Measurements from ENCODE around the gene MSX2.

Gene MSX2

GRCh38 chr5:174773371-174773770 is 49.0 kb downstream of the MSX2 start:
- ATAC-seq, result no peak
- no peak for TF ChIP-seq ZFP30 (CRISPR knock-in tag; IDR thresholded peaks at IDR 0.05)
- no peak for TF ChIP-seq OSR1 (CRISPR knock-in tag; IDR thresholded peaks at IDR 0.05)
- TF ChIP-seq CSRNP3 (CRISPR knock-in tag; IDR thresholded peaks at IDR 0.05), result no peak
- no peak for TF ChIP-seq CSDC2 (CRISPR knock-in tag; IDR thresholded peaks at IDR 0.05)
- no peak for TF ChIP-seq ESRRG (CRISPR knock-in tag; IDR thresholded peaks at IDR 0.05)
- no peak for TF ChIP-seq PPARA (CRISPR knock-in tag; IDR thresholded peaks at IDR 0.05; ENCODE audit: borderline replicate concordance)
- no peak for TF ChIP-seq ZFP3 (CRISPR knock-in tag; IDR thresholded peaks at IDR 0.05)
- no peak for TF ChIP-seq POU6F1 (CRISPR knock-in tag; IDR thresholded peaks at IDR 0.05; ENCODE audit: borderline replicate concordance, low read depth)
- TF ChIP-seq, protein P1, sequence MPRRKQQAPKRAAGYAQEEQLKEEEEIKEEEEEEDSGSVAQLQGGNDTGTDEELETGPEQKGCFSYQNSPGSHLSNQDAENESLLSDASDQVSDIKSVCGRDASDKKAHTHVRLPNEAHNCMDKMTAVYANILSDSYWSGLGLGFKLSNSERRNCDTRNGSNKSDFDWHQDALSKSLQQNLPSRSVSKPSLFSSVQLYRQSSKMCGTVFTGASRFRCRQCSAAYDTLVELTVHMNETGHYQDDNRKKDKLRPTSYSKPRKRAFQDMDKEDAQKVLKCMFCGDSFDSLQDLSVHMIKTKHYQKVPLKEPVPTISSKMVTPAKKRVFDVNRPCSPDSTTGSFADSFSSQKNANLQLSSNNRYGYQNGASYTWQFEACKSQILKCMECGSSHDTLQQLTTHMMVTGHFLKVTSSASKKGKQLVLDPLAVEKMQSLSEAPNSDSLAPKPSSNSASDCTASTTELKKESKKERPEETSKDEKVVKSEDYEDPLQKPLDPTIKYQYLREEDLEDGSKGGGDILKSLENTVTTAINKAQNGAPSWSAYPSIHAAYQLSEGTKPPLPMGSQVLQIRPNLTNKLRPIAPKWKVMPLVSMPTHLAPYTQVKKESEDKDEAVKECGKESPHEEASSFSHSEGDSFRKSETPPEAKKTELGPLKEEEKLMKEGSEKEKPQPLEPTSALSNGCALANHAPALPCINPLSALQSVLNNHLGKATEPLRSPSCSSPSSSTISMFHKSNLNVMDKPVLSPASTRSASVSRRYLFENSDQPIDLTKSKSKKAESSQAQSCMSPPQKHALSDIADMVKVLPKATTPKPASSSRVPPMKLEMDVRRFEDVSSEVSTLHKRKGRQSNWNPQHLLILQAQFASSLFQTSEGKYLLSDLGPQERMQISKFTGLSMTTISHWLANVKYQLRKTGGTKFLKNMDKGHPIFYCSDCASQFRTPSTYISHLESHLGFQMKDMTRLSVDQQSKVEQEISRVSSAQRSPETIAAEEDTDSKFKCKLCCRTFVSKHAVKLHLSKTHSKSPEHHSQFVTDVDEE (CRISPR knock-in tag; IDR thresholded peaks at IDR 0.05), result no peak
- TF ChIP-seq ZNF8 (CRISPR knock-in tag; IDR thresholded peaks at IDR 0.05), result no peak
- no peak for TF ChIP-seq TCF4 (CRISPR knock-in tag; IDR thresholded peaks at IDR 0.05; ENCODE audit: borderline replicate concordance)
- TF ChIP-seq RARB (CRISPR knock-in tag; IDR thresholded peaks at IDR 0.05), result no peak
- TF ChIP-seq ZC3H10 (CRISPR knock-in tag; IDR thresholded peaks at IDR 0.05), result no peak
- no peak for TF ChIP-seq ZNF70 (CRISPR knock-in tag; IDR thresholded peaks at IDR 0.05)
- TF ChIP-seq, protein P2, sequence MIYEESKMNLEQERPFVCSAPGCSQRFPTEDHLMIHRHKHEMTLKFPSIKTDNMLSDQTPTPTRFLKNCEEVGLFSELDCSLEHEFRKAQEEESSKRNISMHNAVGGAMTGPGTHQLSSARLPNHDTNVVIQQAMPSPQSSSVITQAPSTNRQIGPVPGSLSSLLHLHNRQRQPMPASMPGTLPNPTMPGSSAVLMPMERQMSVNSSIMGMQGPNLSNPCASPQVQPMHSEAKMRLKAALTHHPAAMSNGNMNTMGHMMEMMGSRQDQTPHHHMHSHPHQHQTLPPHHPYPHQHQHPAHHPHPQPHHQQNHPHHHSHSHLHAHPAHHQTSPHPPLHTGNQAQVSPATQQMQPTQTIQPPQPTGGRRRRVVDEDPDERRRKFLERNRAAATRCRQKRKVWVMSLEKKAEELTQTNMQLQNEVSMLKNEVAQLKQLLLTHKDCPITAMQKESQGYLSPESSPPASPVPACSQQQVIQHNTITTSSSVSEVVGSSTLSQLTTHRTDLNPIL (CRISPR knock-in tag; IDR thresholded peaks at IDR 0.05; ENCODE audit: low read depth), result no peak
- TF ChIP-seq, protein P3, sequence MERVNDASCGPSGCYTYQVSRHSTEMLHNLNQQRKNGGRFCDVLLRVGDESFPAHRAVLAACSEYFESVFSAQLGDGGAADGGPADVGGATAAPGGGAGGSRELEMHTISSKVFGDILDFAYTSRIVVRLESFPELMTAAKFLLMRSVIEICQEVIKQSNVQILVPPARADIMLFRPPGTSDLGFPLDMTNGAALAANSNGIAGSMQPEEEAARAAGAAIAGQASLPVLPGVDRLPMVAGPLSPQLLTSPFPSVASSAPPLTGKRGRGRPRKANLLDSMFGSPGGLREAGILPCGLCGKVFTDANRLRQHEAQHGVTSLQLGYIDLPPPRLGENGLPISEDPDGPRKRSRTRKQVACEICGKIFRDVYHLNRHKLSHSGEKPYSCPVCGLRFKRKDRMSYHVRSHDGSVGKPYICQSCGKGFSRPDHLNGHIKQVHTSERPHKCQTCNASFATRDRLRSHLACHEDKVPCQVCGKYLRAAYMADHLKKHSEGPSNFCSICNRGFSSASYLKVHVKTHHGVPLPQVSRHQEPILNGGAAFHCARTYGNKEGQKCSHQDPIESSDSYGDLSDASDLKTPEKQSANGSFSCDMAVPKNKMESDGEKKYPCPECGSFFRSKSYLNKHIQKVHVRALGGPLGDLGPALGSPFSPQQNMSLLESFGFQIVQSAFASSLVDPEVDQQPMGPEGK (CRISPR knock-in tag; IDR thresholded peaks at IDR 0.05; ENCODE audit: borderline replicate concordance), result no peak
- no peak for TF ChIP-seq ISL1 (CRISPR knock-in tag; IDR thresholded peaks at IDR 0.05)

- no peak for ATAC-seq
- no peak for TF ChIP-seq ZNF70 (CRISPR knock-in tag; IDR thresholded peaks at IDR 0.05)
These were observed 50.7 kb downstream of the MSX2 start for GRCh38 chr5:174775081-174775480.

GRCh38 chr5:174777111-174777510 is 52.7 kb downstream of the MSX2 start:
- TF ChIP-seq, protein P2 (CRISPR knock-in tag; IDR thresholded peaks at IDR 0.05; ENCODE audit: low read depth), result no peak
- TF ChIP-seq TOX (CRISPR knock-in tag; IDR thresholded peaks at IDR 0.05; ENCODE audit: borderline replicate concordance) (no peak), ZC3H10 (CRISPR knock-in tag; IDR thresholded peaks at IDR 0.05) (no peak), RARB (CRISPR knock-in tag; IDR thresholded peaks at IDR 0.05) (no peak), TCF4 (CRISPR knock-in tag; IDR thresholded peaks at IDR 0.05; ENCODE audit: borderline replicate concordance) (no peak), ISL1 (CRISPR knock-in tag; IDR thresholded peaks at IDR 0.05) (no peak), ZNF565 (CRISPR knock-in tag; conservative IDR thresholded peaks at IDR 0.05; ENCODE audit: low read depth) (no peak), CSDC2 (CRISPR knock-in tag; IDR thresholded peaks at IDR 0.05) (no peak), PPARA (CRISPR knock-in tag; IDR thresholded peaks at IDR 0.05; ENCODE audit: borderline replicate concordance) (no peak), CSRNP3 (CRISPR knock-in tag; IDR thresholded peaks at IDR 0.05) (no peak), GLIS3 (CRISPR knock-in tag; IDR thresholded peaks at IDR 0.05) (no peak), ZFP30 (CRISPR knock-in tag; IDR thresholded peaks at IDR 0.05) (no peak)
- TF ChIP-seq, protein P1 (CRISPR knock-in tag; IDR thresholded peaks at IDR 0.05), result no peak
- no peak for ATAC-seq

Measured in SK-N-SH treated with all-trans-retinoic acid at 6 μM for 48 hours (cell line).